Heart left ventricle (tissue), 13 donors: ENCODE data around the gene GOLGA6D.

Experiments
- CTCF ChIP-seq, 12 donors: fragments of 200-600 bp; sonication (generic) in 4 of 12; IDR thresholded peaks; one replicate each; pipeline versions ENCODE4 v1.5.0 to v1.8.0; 2018 to 2022; ENCODE audit warnings: antibody characterized with exemption in 12 of 12, mild to moderate bottlenecking in 5 of 12
- POLR2A ChIP-seq, 2 donors: fragments of 450-650 bp; IDR thresholded peaks; one replicate each; pipeline ENCODE4 v1.6.1; 2017; ENCODE audit warnings: antibody characterized with exemption in 2 of 2, mild to moderate bottlenecking in 2 of 2, moderate library complexity in 2 of 2
- donor health status: ischemic (EF 13 %, LVEDD 7.1; RV severe dilation, severe dysfunction).
- donor health status: DM: no; HTN: yes; CAD: no.
- donor health status: DM: no; HTN: no; CAD: no.
- donor health status: ischemic (EF 25% LVEDD 6.9; RV normal size, moderate dysfunction).
- donor health status: ischemic (EF 25% LVEDD 5.7; RV mildly dilated, moderate dysfunction).
- donor health status: ischemic (EF 35%, LVEDD 5.7; RV mildly dilated, moderate dysfunction).
- donor health status: nonischemic (EF 11% LVEDD 7.7; RV severe dilation, severe dysfunction).
- donor health status: DM: yes; HTN: yes; CAD: no.
- donor health status: PGD.
- donor health status: ischemic (EF 29% LVEDD 5.4; RV normal size, mild dysfunction).
- donor health status: nonischemic (EF 23%, LVEDD 6.1; RV moderate dilation, normal function).

GRCh38 chr15:75335705-75336355 lies 53.2 kb downstream of the GOLGA6D start, which contains the start of gene COMMD4:
- TF ChIP-seq CTCF (IDR thresholded peaks at IDR 0.05) = peak in 1 of 12 donors; percentile 7
- TF ChIP-seq POLR2A (IDR thresholded peaks at IDR 0.05) = peak in 1 of 2 donors; percentile 47
